ENCODE results near the gene LRP11. TPM values are rescaled to one million over a fixed set of nuclear protein-coding genes. Genes with fewer than 3 reads are reported as not detected.

Gene LRP11
- total RNA-seq, 1 donor from 2014 or later = 2.2 TPM

DNA sequence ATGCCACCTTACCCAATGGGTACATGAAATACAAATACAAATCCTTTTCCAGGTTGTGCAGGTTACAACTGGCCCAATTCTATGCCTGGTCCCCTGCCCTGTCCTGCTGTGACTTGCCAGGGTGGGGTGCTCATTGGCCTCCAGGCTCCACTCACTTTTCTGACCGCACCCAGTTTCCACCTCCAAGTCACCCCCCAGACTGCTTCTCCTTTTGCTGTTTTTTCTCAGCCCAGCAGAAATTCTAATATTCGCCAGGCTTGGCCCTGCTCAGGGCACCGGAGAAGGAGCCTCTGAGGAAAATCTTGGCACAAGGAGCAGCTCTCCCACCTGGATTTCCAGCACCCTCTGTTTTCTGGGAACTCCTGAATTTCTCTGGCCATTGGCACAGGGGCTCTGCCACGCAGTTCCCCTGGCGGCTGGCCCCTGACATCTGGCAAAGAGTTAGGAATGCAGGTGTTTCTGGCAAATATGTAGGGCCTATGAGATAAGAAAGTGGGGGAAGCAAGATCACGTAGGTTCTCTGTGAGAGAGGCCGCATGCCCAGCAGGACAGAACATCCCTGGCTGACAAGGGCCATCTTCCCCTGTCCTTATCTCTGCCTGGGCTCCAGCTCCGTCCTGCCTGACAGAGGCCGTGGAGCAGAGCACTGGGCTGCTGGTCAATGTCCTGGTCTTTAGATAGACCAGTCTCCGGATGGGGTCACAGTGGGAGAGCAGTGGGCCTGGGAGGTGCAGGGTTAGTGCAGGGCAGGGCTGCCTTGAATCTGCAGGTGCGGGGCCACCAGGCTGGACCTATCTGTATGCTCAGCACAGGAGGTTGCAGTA, 36.7 kb upstream of the LRP11 start:
- Mint-ChIP-seq H3K9me3 (no peaks in the 10 kb centered on the region), H3K4me3 (no peak overlapping the region), H3K27me3 (ENCODE audit: insufficient read depth, low read depth) (peaks cover 8% of the 10 kb centered on the region), H3K36me3 (no peaks in the 10 kb centered on the region), H3K4me1 (no peaks in the 10 kb centered on the region), H3K27ac (no peak overlapping the region)
- Histone ChIP-seq H3K9me3 (ENCODE audit: low read depth) (no peaks in the 10 kb centered on the region), H3K27ac (no peak overlapping the region), H3K79me2 (ENCODE audit: low read depth) (no peaks in the 10 kb centered on the region), H2AFZ (replicated peaks) (no peak overlapping the region), H3K4me1 (no peaks in the 10 kb centered on the region), H3K4me2 (no peak overlapping the region), H3K9ac (no peak overlapping the region), H3K27me3 (no peaks in the 10 kb centered on the region), H3K4me3 (no peak overlapping the region), H4K20me1 (ENCODE audit: low read depth) (no peaks in the 10 kb centered on the region), H3F3A (ENCODE audit: low read depth) (no peaks in the 10 kb centered on the region), H3K36me3 (no peaks in the 10 kb centered on the region)
- TF ChIP-seq EZH2 (IDR thresholded peaks at IDR 0.05) (no peak), EZH2phosphoT487 (IDR thresholded peaks at IDR 0.05) (no peak)
- TF ChIP-seq, protein P1, sequence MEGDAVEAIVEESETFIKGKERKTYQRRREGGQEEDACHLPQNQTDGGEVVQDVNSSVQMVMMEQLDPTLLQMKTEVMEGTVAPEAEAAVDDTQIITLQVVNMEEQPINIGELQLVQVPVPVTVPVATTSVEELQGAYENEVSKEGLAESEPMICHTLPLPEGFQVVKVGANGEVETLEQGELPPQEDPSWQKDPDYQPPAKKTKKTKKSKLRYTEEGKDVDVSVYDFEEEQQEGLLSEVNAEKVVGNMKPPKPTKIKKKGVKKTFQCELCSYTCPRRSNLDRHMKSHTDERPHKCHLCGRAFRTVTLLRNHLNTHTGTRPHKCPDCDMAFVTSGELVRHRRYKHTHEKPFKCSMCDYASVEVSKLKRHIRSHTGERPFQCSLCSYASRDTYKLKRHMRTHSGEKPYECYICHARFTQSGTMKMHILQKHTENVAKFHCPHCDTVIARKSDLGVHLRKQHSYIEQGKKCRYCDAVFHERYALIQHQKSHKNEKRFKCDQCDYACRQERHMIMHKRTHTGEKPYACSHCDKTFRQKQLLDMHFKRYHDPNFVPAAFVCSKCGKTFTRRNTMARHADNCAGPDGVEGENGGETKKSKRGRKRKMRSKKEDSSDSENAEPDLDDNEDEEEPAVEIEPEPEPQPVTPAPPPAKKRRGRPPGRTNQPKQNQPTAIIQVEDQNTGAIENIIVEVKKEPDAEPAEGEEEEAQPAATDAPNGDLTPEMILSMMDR (IDR thresholded peaks at IDR 0.05) = no peak
- no peak for DNase-seq (ENCODE audit: low spot score)

DNA sequence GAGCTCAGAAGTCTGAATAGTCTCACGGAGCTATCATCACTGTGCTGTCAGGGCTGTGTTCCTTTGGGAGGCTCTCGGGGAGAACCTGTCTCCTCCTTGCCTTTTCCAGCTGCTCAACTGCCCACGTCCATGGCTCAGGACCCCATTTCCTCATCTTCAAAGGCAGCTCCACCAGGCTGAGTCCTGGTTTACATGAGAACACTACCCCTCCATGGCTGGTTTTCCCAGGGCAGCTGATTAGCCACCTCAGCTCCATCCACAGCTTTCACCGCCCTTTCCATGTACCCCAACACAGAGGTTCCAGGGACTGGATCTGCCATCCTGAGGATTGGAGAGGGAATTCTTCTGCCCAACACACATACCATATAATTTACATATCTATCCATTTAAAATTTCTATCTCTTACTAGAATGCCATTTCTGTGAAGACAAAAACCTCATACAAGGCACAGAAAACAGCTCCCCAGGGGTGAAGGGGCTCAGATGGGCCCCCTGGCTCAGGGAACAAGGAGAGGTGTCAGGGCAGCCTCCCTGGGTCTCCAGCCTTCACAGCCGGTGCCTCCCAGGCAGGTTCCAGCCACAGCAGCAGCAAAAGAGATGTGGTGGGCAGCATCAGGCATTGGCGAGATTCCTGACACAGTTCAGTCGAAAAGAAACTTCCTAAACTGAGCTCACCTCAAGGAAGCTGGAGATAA, 35.9 kb upstream of the LRP11 start:
- Histone ChIP-seq H2AFZ (replicated peaks) (no peak overlapping the region), H3K9ac (no peak overlapping the region), H3K36me3 (no peaks in the 10 kb centered on the region), H3K79me2 (ENCODE audit: low read depth) (no peaks in the 10 kb centered on the region), H3F3A (ENCODE audit: low read depth) (no peaks in the 10 kb centered on the region), H3K27ac (no peak overlapping the region), H3K27me3 (no peaks in the 10 kb centered on the region), H4K20me1 (ENCODE audit: low read depth) (no peaks in the 10 kb centered on the region), H3K4me3 (no peak overlapping the region), H3K9me3 (ENCODE audit: low read depth) (no peaks in the 10 kb centered on the region), H3K4me1 (no peaks in the 10 kb centered on the region), H3K4me2 (no peak overlapping the region)
- H3K4me1 Mint-ChIP-seq = no peaks in the 10 kb centered on the region
- no peak for DNase-seq (ENCODE audit: low spot score)
- H3K4me3 Mint-ChIP-seq = no peak overlapping the region
- no peaks in the 10 kb centered on the region for H3K9me3 Mint-ChIP-seq
- TF ChIP-seq, protein P1 (IDR thresholded peaks at IDR 0.05) = no peak
- TF ChIP-seq EZH2phosphoT487 (IDR thresholded peaks at IDR 0.05) (no peak), EZH2 (IDR thresholded peaks at IDR 0.05) (no peak)
- no peak overlapping the region for H3K27ac Mint-ChIP-seq
- peaks cover 9% of the 10 kb centered on the region for H3K27me3 Mint-ChIP-seq (ENCODE audit: insufficient read depth, low read depth)
- no peaks in the 10 kb centered on the region for H3K36me3 Mint-ChIP-seq

DNA sequence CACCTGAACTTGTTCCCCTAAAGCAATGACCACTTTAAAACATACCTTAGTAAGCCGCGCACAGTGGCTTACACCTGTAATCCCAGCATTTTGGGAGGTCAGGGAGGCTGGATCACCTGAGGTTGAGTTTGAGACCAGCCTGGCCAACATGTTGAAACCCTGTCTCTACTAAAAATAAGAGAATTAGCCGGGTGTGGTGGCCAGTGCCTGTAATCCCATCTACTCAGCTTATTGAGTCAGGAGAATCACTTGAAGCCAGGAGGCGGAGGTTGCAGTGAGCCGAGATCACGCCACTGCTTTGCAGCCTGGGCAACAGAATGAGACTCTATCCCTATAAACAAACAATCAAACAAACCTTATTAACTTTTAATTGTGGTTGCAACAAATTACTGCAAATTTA, 35.3 kb upstream of the LRP11 start:
- no peaks in the 10 kb centered on the region for H3K36me3 Mint-ChIP-seq
- H3K4me3 ChIP-seq = no peak overlapping the region
- no peak overlapping the region for H3K9ac ChIP-seq
- no peaks in the 10 kb centered on the region for H3K79me2 ChIP-seq (ENCODE audit: low read depth)
- no peak overlapping the region for H3K4me2 ChIP-seq
- no peaks in the 10 kb centered on the region for H3F3A ChIP-seq (ENCODE audit: low read depth)
- DNase-seq (ENCODE audit: low spot score) = no peak
- H3K27ac Mint-ChIP-seq = no peak overlapping the region
- no peaks in the 10 kb centered on the region for H3K9me3 ChIP-seq (ENCODE audit: low read depth)
- no peak overlapping the region for H2AFZ ChIP-seq (replicated peaks)
- H3K4me3 Mint-ChIP-seq = no peak overlapping the region
- peaks cover 8% of the 10 kb centered on the region for H3K27me3 Mint-ChIP-seq (ENCODE audit: insufficient read depth, low read depth)
- H3K4me1 Mint-ChIP-seq = no peaks in the 10 kb centered on the region
- no peaks in the 10 kb centered on the region for H3K9me3 Mint-ChIP-seq
- no peaks in the 10 kb centered on the region for H3K27me3 ChIP-seq
- no peaks in the 10 kb centered on the region for H3K4me1 ChIP-seq
- H4K20me1 ChIP-seq (ENCODE audit: low read depth) = no peaks in the 10 kb centered on the region
- H3K27ac ChIP-seq = no peak overlapping the region
- TF ChIP-seq EZH2 (IDR thresholded peaks at IDR 0.05) = no peak
- TF ChIP-seq, protein P1 (IDR thresholded peaks at IDR 0.05) = no peak
- no peaks in the 10 kb centered on the region for H3K36me3 ChIP-seq

Data from neural progenitor cell (in vitro differentiated cells).